HG02642 (cell line): ENCODE measurements around the gene EVL.

ENCODE experiments used
- ATAC-seq: cut with Tn5 transposase; IDR thresholded peaks from one replicate; pipeline ENCODE4 v1.9.1; 2021; ENCODE audit warnings: mild to moderate bottlenecking; ENCODE audit not compliant: unreplicated experiment, poor library complexity

The EVL gene

DNA sequence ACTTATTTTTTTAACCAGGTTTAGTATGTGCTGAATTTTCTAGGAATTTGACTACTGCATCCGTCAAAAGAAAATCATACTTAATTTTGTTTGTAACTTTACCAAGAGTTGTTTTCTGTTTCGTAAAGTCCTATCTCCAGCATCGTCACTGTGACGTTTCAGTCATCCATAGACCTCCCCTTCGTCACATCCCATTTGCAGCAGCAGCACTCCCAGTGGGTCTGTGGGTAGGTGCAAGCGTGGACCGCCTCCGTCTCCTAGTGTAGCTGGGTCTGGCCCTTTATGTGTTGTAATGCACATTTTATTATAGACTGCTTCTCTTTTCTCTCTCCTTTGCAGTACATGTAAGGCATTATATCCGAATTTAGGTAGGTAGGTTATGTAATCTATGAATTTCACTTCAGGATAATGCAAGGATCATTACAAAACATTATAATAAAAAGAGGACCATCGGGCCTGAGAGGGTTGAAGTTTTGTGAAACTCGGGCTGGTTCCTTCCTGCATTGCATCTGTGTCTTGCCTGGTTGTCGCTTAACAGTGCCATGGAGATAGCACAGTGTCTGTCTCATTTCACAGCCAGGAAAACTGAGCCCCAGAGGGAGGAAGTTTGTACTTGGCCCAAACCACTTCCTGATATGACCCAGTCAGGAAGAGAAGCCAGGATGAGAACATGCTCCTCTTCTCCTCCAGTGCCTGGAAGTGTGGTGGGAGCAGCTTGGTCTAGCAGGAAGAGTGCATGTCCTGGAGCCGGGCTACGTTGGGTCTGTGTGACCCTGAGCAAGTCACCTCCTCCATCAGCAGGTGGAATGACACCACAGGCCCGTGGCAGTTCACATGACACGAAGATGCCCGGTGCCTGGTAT is 41.3 kb downstream of the EVL start:
- ATAC-seq = no peak

GRCh38 chr14:100107236-100107635 is 42.0 kb downstream of the EVL start:
- no peak for ATAC-seq

DNA sequence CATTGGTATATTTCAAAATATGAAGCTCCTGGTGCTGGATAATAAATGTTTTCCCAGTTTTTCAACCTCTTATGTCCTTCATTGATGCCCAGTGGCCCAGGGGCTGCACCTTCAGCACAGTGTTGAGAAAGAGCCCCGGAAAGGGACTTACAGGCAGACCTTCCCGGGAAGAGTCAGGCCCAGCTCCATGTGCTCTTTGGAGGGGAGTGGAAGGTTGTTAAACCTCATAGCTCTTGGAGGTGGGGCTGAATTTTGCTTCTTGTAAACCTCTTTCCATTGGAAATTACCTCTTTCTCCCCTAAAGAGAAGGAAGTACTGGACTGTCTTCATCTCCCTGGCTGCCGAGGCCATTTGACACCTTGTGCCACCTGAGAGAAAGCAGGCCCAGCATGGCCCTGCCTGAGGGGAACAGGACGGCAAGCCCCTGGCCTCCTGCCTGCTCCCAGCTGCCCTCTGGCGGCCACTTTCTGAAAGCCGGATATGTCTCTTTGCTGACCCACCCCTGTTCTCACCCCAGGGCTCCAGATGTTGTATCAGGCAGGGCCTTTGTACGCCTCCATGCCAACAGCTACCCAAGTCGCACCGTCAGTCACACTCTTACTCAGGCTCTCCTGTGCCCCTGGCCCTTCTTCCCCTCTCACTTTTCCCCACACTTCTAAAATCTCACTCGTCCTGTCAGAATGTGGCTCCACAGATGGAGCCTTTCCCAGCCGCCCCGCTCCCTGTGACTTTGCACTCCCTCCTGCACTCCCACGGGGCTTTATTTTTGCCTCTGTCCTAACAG is 43.0 kb downstream of the EVL start:
- peak; percentile 75 for ATAC-seq

DNA sequence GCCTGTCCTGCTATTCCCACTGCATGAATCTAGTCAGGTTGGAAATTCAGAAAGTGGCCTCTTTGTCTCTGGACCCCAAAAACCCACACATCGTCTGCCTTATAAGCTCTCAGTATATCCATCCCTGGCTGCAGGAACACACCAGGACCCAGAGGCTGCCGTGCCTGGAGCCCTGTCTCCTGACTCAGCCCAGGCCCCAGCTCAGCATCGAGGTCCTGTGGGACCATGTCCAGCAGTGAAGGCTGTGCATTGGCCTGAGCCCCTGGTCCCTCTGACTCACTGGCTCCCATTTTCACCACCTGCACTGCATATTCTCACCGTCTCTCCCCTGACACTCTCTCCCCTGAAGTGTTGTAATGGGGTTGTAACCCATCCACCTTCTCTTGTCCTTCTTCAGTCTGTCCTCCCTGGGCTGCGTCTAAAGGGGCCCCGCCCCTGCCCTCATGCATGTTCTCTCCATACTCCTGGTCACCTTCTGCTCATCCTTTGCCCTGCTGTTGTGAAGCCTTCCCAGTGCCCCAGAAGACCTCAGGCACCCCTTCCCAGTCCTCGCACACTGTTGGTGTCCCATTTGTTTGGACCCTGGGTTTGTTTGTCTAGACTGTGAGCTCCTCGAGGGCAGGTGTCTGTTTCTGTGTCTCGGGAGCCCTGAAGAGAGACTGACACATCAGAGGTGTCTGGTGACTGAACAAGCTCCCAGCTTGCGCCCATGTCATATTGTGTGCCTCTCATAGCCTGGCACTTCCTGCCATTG is 43.8 kb downstream of the EVL start:
- ATAC-seq = no peak

GRCh38 chr14:100109594-100109955 is 44.4 kb downstream of the EVL start:
- no peak for ATAC-seq

DNA sequence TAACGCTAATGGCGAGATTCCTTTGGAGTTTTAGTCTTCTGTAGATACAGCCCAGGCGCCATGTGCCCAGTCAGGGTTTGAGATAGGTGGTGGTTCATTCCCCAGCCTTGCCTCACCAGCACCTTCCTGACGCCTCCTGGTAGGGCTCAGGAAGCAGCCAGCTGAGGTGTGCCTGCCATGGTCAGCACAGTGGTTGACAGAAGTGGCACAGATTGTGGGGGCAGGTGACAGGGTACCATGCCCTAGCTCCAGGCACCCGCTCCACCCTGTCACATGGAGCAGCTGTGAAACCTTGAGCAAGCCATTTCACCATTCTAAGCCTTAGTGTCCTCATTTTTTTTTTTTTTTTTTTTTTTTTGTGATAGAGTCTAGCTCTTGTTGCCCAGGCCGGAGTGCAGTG is 45.6 kb downstream of the EVL start:
- no peak for ATAC-seq

GRCh38 chr14:100111931-100112704 is 46.9 kb downstream of the EVL start:
- ATAC-seq = no peak

DNA sequence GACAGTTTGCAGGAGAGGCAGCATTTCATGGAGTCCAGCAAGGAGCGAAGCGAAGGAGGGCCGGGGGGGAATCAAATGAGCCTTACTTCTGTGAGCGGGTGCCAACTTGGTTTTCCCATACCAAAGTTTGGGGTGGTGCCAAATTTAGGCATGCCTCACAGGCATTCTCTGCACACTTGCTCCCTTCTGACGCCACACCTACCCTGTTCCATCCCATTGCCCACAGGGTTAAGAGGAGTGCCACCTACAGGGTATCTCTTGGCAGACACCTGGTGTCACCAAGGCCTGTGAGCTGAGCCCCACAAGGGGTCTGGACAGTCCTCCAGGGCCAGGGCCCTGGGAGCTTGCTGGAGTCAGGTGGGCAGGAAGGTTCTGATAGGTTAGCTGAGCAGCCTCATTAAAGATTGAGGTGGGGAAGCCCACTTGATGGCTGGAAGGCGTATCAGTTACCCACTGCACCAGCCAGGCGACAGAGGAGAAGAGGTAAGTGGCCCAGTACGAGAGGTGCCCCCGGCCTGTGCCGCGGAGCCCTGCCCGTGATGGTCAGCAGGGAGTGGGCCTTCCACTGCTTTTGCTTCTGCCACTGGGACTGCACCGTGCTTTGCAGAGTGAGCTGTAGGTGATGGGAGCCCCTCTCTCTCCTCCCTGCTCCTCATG is 49.0 kb downstream of the EVL start:
- ATAC-seq = no peak

DNA sequence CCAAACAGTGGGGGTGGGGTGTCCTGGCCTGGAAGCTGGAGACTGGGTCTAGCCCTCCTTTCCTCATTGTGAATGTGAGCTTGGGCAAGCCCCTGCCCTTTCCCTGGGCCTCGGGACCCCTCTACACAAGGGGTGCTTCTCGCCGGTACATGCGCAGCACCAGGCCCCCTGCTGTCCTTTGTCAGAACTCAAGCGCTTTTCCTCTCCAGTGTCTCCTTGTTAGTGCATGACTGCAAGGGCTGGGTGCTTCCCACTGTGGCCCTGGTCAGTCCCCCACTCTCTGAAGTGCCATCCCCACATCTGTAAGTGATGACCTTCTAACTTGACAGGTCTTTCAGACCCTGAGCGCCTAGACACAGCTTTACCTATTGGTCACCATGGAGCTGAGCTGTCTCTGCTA is 50.0 kb downstream of the EVL start:
- no peak for ATAC-seq

- no peak for ATAC-seq
These were observed 50.5 kb downstream of the EVL start for GRCh38 chr14:100115726-100116125.

DNA sequence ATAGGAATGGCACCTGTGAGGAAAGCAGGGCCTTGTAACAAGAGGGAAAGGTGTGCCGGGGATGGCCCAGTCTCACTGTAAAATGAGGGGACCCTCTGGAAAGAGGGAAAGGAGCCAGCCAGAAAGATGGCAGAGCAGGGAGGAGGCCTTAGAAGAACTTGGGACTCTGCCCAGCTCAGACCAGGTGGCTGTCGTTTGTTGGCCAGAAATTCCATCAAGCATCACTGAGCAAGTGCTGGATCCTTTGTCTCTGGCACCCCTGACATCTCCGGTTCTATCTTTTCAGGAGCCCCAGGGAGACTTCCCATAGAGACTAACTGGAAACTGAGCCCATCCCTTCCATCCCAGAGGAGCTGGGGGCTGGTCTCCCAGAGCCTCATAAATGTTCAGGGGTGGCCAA is 50.9 kb downstream of the EVL start:
- ATAC-seq = no peak

DNA sequence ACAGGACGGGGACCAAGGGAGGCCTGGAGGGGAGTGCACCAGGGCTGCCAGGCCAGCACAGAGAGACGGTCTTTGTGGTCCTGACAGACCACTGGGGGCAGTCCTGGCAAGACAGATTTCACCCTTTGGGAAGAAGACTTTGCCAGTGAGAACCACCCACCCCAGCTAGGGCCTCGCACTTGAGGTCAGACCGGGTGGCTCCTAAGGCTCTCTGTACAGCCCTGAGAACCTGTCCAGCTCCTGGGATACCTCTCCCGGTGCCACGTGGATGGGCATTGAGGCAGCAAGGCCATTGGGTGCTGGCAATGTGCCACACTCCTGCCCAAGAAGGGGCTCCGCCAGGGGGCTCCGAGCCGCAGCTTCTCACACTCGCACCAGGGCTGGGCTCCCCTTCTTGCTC is 51.8 kb downstream of the EVL start:
- no peak for ATAC-seq

DNA sequence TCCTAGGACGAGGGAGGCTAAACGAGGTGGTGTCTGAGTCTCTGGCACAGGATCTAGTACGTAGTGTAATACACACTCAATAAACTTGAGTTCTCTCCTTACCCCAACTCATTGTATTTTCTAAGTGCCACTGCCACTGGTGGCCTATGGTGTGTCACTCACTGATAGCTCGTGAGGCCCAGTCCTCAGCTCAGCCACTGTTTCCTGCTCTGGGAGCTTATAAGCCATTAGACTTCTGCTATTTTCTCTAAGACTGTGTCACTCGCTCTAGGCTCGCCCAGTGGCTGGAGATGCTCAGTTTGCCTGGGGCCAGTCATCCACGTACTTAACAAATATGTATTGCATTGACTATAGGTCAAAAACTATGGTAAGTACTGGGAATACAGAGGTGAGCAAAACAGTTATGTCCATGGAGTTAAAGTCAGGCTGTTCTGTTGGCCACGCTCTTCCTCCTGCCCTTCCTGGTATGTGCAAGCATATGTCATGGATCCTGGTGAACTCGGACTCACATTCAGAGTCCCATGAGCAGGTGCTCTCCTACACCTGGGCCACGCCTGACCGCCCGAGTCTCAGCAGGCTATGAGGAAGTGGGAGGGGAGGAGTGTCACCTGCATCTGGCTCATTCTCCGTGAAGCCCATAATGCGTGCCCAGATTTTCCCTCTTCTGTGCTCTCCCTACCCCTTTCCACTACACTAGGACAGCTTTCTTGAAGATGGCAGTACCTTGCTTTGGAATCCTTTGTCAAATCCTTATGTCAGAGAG is 52.6 kb downstream of the EVL start:
- ATAC-seq = no peak

DNA sequence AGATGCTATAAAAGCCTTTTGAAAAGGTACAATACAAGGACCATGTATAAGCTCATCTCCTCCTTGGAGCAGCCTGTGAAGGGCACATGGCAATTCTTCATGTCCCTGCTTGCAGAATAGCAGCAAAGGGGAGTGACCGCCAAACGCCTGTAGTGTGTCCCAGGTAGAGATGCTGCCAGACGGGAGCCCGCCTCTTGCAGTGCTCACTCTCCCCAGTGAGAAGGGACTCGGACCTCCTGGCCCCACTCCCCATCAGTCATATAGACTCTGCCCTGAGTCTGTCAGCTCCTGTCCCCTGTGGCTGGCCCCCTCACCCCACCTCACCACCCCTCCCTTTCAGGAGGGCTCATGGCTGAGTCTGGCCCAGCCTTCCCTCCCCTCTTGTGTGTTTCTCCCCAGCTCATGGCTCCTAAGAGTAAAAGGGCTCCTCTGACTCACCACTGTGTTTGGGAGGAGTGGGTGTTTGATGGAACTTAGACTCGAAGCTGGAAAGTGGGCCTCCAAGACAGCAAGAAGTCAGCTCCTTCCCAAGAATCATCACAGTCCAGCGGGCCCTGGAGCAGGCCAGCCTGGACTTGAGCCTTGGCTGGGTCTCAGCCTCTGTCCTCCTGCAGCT is 53.3 kb downstream of the EVL start:
- ATAC-seq = no peak

DNA sequence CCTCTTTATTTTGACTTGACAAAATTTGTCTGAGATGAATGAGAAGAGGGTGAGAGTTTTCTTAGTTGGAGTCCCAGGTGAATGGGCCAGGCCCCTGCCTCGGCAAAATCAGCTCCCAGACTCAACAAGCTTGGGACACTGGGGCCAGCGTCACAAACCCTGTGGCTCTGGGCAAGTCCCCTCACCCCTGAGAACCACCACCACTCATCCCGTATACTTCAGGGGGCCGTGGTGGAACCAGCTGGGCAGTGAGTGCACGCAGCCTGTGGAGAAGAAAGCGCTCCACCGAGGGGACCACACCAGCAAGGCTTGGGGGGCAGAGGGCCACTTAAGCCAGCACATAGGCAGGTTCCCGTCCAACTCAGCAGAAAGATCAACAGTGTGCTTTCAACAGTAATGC is 54.0 kb downstream of the EVL start:
- no peak for ATAC-seq

DNA sequence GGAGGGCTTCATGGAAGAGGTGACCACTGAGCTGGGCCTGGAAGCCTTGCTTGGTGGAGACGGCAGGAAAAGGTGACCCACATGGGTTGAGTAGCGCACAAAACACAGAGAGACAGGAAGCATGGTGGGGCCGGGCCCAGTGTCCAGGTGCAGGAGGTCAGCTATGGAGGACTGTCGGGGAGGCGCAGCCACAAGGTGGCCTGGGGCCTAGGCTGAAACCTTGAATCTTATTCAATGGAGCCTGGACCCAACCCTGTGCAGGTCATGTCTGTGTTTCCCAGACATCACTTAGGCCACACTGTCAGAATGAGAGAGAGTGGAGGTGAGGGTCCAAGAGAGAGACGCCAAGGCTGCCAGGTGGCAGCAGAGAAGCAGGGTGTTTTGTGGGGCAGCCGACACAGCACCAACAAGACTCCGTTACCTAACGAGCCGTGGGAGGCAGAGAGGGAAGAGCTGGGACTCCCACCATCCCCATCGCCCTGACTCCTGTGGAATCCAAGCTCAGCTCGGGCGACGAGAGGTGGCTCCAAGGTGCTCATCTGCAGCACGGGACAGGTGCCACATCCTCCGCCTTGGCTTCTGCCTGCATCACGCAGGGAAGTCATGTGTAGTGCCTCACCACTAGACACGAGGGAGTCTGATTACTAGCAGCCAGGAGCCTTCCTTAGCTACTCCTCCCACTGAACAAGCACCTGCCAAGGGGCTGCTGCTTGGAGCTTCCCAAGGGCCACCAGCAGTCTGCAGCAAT is 55.5 kb downstream of the EVL start:
- no peak for ATAC-seq

DNA sequence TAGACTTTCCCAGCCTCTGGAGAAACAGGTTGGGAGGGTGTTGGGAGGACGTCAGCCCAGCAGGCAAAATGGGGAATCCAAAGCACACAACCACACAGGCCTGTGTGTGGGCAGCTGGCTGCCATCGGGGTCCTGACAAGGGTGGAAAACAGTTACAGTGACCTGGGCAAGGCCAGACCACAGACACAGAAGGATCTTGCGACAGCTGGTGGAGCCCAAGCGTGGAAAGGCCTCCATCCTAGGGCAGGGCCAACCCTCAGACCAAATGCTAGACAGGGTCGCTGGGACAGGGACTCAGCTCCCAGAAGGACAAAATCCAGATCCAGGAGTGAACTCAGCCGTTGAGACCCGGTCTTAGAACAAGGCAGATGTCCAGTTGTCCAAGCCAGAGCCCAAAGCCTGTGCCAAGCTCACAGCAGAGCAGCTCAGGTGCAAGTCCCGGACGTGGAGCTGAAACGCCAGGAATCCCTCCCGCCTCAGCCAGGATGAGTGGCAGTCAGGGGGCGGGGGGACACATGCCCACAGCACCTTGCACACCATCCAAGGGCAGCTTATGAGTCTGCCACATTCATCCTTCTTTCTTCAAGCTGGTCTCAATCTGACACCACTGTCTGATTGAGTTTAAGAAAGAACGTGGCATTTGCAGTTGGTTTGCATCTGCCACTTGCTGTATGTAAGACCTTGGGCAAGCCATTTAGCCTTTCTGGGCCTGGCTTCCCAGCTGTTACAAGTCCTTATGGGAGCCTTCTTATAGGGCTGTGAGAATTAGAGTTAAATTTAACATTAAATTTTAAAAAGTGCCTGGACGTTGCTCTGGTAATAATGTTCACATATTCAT is 56.6 kb downstream of the EVL start:
- ATAC-seq = no peak
